ENCODE data around the gene KCNK15.
A peak's percentile ranks its signal among the peaks of the same experiment; 100 is the strongest.
"Not testable (repeated sequence)": the region's sequence is repeated elsewhere in the genome, so short reads cannot be mapped to it uniquely, and the experiment has no call there.

KCNK15 gene

GRCh38 chr20:44759595-44759994 lies 13.9 kb downstream of the KCNK15 start:
- DNase-seq = no peak

- no peak for DNase-seq
These were observed 15.8 kb downstream of the KCNK15 start for GRCh38 chr20:44761423-44761822.

GRCh38 chr20:44762466-44763140 lies 16.9 kb downstream of the KCNK15 start:
- no peak for DNase-seq

GRCh38 chr20:44763798-44764197 lies 18.1 kb downstream of the KCNK15 start:
- DNase-seq = not testable (repeated sequence)

- no peak for DNase-seq
These were observed 19.4 kb downstream of the KCNK15 start for GRCh38 chr20:44765091-44765490.

GRCh38 chr20:44765701-44766347 lies 20.2 kb downstream of the KCNK15 start:
- no peak for DNase-seq

- DNase-seq = no peak
These were observed 22.6 kb downstream of the KCNK15 start for GRCh38 chr20:44768256-44768655.

- DNase-seq = no peak
These were observed 23.3 kb downstream of the KCNK15 start for GRCh38 chr20:44768854-44769480.

- no peak for DNase-seq
These were observed 23.8 kb downstream of the KCNK15 start for GRCh38 chr20:44769481-44769863.

GRCh38 chr20:44770484-44771171 lies 25.0 kb downstream of the KCNK15 start:
- no peak for DNase-seq

GRCh38 chr20:44771172-44771535 lies 25.5 kb downstream of the KCNK15 start:
- no peak for DNase-seq

- DNase-seq = no peak
These were observed 27.0 kb downstream of the KCNK15 start for GRCh38 chr20:44772636-44773035.

GRCh38 chr20:44773070-44773829 lies 27.6 kb downstream of the KCNK15 start:
- DNase-seq = no peak

GRCh38 chr20:44776980-44777379 lies 31.3 kb downstream of the KCNK15 start:
- peak; percentile 30 for DNase-seq

- peak; percentile 64 for DNase-seq
These were observed 34.6 kb downstream of the KCNK15 start for GRCh38 chr20:44780226-44780625.

GRCh38 chr20:44781118-44781517 lies 35.5 kb downstream of the KCNK15 start:
- DNase-seq = no peak

GRCh38 chr20:44781791-44782190 lies 36.1 kb downstream of the KCNK15 start:
- DNase-seq = no peak

GRCh38 chr20:44784688-44785087 lies 39.0 kb downstream of the KCNK15 start:
- no peak for DNase-seq

- DNase-seq = no peak
These were observed 40.1 kb downstream of the KCNK15 start for GRCh38 chr20:44785768-44786167.

- no peak for DNase-seq
These were observed 41.6 kb downstream of the KCNK15 start for GRCh38 chr20:44787299-44787698.

- no peak for DNase-seq
These were observed 43.2 kb downstream of the KCNK15 start for GRCh38 chr20:44788706-44789456.

Data from fibroblast of skin of right biceps (primary cell).